ENCODE results near the gene SPATA31C1.

DNA sequence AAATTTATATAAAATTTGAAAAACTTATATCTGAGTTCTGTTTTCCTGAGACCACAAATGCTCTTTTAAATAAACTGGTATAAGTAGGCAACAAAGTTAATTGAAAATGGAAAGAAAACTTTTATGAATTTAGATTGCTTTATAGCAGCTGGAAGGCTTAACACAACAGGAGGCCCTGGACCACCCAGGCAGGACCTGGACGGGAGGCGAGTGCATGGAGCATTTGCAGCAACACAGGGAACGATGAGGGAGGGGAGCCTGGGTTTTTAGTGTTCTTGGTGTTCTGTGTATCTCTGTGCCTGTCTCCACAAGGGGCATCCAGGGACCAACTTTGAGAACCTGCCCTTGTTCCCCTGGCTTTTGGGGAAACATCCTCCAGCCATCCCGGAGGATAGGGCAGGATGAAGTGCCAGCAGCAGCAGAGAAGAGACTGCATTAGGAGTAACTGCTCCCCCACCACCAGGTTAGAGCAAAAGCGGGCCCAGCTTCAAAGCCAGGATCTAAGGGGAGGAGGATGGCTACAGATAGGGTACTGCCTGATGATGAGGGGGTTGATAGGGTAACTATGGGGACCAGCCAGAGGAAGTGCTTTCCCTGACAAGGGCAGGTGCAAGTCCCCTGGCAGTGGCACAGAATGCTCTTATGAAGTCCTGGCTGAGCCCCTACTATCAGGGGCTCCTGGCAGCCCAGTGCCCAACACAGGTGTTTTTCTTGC lies 41.8 kb upstream of the SPATA31C1 start:
- TF ChIP-seq, protein P1, sequence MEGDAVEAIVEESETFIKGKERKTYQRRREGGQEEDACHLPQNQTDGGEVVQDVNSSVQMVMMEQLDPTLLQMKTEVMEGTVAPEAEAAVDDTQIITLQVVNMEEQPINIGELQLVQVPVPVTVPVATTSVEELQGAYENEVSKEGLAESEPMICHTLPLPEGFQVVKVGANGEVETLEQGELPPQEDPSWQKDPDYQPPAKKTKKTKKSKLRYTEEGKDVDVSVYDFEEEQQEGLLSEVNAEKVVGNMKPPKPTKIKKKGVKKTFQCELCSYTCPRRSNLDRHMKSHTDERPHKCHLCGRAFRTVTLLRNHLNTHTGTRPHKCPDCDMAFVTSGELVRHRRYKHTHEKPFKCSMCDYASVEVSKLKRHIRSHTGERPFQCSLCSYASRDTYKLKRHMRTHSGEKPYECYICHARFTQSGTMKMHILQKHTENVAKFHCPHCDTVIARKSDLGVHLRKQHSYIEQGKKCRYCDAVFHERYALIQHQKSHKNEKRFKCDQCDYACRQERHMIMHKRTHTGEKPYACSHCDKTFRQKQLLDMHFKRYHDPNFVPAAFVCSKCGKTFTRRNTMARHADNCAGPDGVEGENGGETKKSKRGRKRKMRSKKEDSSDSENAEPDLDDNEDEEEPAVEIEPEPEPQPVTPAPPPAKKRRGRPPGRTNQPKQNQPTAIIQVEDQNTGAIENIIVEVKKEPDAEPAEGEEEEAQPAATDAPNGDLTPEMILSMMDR (IDR thresholded peaks at IDR 0.05; ENCODE audit: insufficient read depth, low read length, poor library complexity, severe bottlenecking) = no peak
- no peak for TF ChIP-seq EZH2phosphoT487 (conservative IDR thresholded peaks at IDR 0.05; ENCODE audit: low read length)
